ENCODE data around the gene MISP. TPM values are rescaled to one million over a fixed set of nuclear protein-coding genes. Genes with fewer than 3 reads are reported as not detected.
A peak's percentile ranks its signal among the peaks of the same experiment; 100 is the strongest.

The MISP gene
- total and polyA plus RNA-seq, 2 of the 13 experiments (the other 11 are each of a cell fraction or from before 2014, with no cell fraction given), result 0.67 to 1.3 TPM

DNA sequence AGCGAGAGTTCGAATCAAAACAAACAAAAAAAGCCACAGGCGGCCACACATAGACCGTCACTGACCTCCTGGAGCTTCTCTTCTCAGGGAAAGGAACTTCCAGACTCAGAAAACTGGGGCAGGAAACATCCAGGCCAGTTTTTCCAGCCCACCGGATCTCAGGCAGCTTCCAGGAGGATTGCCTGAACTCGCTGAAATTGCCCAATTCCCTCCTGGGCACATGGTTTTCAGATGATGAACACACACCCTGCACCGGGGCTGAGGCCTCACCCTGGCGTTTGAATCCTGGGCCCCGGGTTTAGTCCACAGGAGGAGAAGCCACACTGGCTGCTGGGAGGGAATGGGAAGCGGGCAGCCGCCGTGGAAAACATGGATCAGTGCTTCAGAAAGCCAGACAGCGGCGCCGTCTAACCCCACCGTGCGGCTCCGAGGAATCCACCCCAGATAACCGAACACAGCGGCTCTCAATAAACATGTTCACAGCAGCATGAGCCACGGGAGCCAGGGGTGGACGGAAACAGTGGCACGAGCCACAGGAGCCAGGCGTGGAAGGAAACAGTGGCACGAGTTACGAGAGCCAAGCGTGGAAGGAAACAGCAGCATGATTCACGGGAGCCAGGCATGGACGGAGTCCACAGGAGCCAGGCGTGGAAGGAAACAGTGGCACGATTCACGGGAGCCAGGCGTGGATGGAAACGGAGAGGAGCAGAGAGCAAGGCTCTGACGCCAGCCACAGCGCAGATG, 28.2 kb downstream of the MISP start (continued):
- TF ChIP-seq TOPORS (CRISPR knock-in tag; IDR thresholded peaks at IDR 0.05) (0 out of 2 replicates have a peak, but pooled peaks have one; percentile 28), RORA (CRISPR knock-in tag; IDR thresholded peaks at IDR 0.05) (no peak), HNF4G (IDR thresholded peaks at IDR 0.05; ENCODE audit: borderline replicate concordance, low read depth, low read length) (no peak; the same call in 1 of the 2 replicates), HNF4G (CRISPR knock-in tag; IDR thresholded peaks at IDR 0.05; ENCODE audit: borderline replicate concordance, low read depth) (no peak), SETDB1 (CRISPR knock-in tag; IDR thresholded peaks at IDR 0.05; ENCODE audit: borderline replicate concordance) (no peak), ZNF777 (CRISPR knock-in tag; IDR thresholded peaks at IDR 0.05) (peak; percentile 76), ZNF329 (CRISPR knock-in tag; IDR thresholded peaks at IDR 0.05; ENCODE audit: low read depth) (peak; percentile 61; the same call in 1 of the 2 replicates), ZNF224 (CRISPR knock-in tag; IDR thresholded peaks at IDR 0.05) (0 out of 2 replicates have a peak, but pooled peaks have one; percentile 26), YEATS4 (CRISPR knock-in tag; IDR thresholded peaks at IDR 0.05; ENCODE audit: borderline replicate concordance) (peak; percentile 71; the same call in 1 of the 2 replicates), RCOR2 (CRISPR knock-in tag; IDR thresholded peaks at IDR 0.05) (peak; percentile 68; the same call in 1 of the 2 replicates), GATAD2A (CRISPR knock-in tag; IDR thresholded peaks at IDR 0.05) (peak; percentile 83), TEAD2 (CRISPR knock-in tag; IDR thresholded peaks at IDR 0.05) (peak; percentile 53; the same call in 1 of the 2 replicates), SATB2 (CRISPR knock-in tag; IDR thresholded peaks at IDR 0.05) (peak; percentile 90), CREM (IDR thresholded peaks at IDR 0.05) (no peak), CREM (CRISPR knock-in tag; IDR thresholded peaks at IDR 0.05) (no peak), LCORL (IDR thresholded peaks at IDR 0.05) (no peak), LCORL (CRISPR knock-in tag; IDR thresholded peaks at IDR 0.05) (peak; percentile 93), THYN1 (CRISPR knock-in tag; IDR thresholded peaks at IDR 0.05; ENCODE audit: borderline replicate concordance, low read depth) (no peak), EED (CRISPR knock-in tag; IDR thresholded peaks at IDR 0.05) (0 out of 2 replicates have a peak, but pooled peaks have one; percentile 4), TBX3 (IDR thresholded peaks at IDR 0.05; ENCODE audit: borderline replicate concordance) (no peak), DR1 (CRISPR knock-in tag; IDR thresholded peaks at IDR 0.05) (0 out of 2 replicates have a peak, but pooled peaks have one; percentile 41), ZKSCAN1 (IDR thresholded peaks at IDR 0.05; ENCODE audit: low read length) (no peak)
- TF ChIP-seq, protein P1, sequence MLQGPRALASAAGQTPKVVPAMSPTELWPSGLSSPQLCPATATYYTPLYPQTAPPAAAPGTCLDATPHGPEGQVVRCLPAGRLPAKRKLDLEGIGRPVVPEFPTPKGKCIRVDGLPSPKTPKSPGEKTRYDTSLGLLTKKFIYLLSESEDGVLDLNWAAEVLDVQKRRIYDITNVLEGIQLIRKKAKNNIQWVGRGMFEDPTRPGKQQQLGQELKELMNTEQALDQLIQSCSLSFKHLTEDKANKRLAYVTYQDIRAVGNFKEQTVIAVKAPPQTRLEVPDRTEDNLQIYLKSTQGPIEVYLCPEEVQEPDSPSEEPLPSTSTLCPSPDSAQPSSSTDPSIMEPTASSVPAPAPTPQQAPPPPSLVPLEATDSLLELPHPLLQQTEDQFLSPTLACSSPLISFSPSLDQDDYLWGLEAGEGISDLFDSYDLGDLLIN (CRISPR knock-in tag; IDR thresholded peaks at IDR 0.05; ENCODE audit: borderline replicate concordance), result no peak
- TF ChIP-seq, protein P2, sequence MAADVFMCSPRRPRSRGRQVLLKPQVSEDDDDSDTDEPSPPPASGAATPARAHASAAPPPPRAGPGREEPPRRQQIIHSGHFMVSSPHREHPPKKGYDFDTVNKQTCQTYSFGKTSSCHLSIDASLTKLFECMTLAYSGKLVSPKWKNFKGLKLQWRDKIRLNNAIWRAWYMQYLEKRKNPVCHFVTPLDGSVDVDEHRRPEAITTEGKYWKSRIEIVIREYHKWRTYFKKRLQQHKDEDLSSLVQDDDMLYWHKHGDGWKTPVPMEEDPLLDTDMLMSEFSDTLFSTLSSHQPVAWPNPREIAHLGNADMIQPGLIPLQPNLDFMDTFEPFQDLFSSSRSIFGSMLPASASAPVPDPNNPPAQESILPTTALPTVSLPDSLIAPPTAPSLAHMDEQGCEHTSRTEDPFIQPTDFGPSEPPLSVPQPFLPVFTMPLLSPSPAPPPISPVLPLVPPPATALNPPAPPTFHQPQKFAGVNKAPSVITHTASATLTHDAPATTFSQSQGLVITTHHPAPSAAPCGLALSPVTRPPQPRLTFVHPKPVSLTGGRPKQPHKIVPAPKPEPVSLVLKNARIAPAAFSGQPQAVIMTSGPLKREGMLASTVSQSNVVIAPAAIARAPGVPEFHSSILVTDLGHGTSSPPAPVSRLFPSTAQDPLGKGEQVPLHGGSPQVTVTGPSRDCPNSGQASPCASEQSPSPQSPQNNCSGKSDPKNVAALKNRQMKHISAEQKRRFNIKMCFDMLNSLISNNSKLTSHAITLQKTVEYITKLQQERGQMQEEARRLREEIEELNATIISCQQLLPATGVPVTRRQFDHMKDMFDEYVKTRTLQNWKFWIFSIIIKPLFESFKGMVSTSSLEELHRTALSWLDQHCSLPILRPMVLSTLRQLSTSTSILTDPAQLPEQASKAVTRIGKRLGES (CRISPR knock-in tag; IDR thresholded peaks at IDR 0.05; ENCODE audit: borderline replicate concordance), result peak; percentile 58; the same call in 1 of the 2 replicates
- TF ChIP-seq, protein P3, sequence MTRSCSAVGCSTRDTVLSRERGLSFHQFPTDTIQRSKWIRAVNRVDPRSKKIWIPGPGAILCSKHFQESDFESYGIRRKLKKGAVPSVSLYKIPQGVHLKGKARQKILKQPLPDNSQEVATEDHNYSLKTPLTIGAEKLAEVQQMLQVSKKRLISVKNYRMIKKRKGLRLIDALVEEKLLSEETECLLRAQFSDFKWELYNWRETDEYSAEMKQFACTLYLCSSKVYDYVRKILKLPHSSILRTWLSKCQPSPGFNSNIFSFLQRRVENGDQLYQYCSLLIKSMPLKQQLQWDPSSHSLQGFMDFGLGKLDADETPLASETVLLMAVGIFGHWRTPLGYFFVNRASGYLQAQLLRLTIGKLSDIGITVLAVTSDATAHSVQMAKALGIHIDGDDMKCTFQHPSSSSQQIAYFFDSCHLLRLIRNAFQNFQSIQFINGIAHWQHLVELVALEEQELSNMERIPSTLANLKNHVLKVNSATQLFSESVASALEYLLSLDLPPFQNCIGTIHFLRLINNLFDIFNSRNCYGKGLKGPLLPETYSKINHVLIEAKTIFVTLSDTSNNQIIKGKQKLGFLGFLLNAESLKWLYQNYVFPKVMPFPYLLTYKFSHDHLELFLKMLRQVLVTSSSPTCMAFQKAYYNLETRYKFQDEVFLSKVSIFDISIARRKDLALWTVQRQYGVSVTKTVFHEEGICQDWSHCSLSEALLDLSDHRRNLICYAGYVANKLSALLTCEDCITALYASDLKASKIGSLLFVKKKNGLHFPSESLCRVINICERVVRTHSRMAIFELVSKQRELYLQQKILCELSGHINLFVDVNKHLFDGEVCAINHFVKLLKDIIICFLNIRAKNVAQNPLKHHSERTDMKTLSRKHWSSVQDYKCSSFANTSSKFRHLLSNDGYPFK (CRISPR knock-in tag; IDR thresholded peaks at IDR 0.05; ENCODE audit: borderline replicate concordance), result no peak

Data from HepG2 (cell line).